Natural killer cell treated with Interleukin-12 subunit alpha and Interleukin-12 subunit beta and Interleukin-15 and Interleukin-18, amount 100 ng/mL, for 72 hours (primary cell): ENCODE measurements around the gene ZNF264. TPM values are rescaled to one million over a fixed set of nuclear protein-coding genes. Genes with fewer than 3 reads are reported as not detected.

Experiments used
- ATAC-seq, 2 donors: fragments of 150-1000 bp; cut with Tn5 transposase in 1 of 2; sonication (Bioruptor Pico), chemical (Tn5 transposase) in 1 of 2; 2 replicates each; pipeline ENCODE4 v1.10.0; 2021
- DNase-seq: peaks from one replicate; pipeline ENCODE4 v3.0.0; 2022; ENCODE audit warnings: low spot score
- H3K27ac Mint-ChIP-seq, 2 donors: 1 replicate in 1 of 2; 2 replicates in 1 of 2; pipeline ENCODE4 v1.8.0; 2022; ENCODE audit warnings: mixed read lengths in 2 of 2, mild to moderate bottlenecking in 1 of 2, moderate library complexity in 1 of 2
- H3K27me3 Mint-ChIP-seq, 2 donors: 1 replicate in 1 of 2; 2 replicates in 1 of 2; pipeline ENCODE4 v1.8.0; 2022; ENCODE audit warnings: mixed read lengths in 2 of 2
- H3K36me3 Mint-ChIP-seq: one replicate; pipeline ENCODE4 v1.8.0; 2022; ENCODE audit warnings: mixed read lengths
- H3K4me1 Mint-ChIP-seq, 2 donors: 1 replicate in 1 of 2; 2 replicates in 1 of 2; pipeline ENCODE4 v1.8.0; 2022; ENCODE audit warnings: low read depth in 2 of 2, mixed read lengths in 2 of 2, mild to moderate bottlenecking in 1 of 2
- H3K4me3 Mint-ChIP-seq: one replicate; pipeline ENCODE4 v1.8.0; 2022; ENCODE audit warnings: mixed read lengths
- H3K9me3 Mint-ChIP-seq: 2 replicates; pipeline ENCODE4 v1.8.0; 2022; ENCODE audit warnings: mixed read lengths
- total RNA-seq, 2 donors: library from RNA; stranded (reverse); gene quantifications; one replicate each; pipeline ENCODE4 v1.2.3, GENCODE V29; 2022

Gene ZNF264
- total RNA-seq, 2 donors from 2014 or later = 40.0 to 40.6 TPM

DNA sequence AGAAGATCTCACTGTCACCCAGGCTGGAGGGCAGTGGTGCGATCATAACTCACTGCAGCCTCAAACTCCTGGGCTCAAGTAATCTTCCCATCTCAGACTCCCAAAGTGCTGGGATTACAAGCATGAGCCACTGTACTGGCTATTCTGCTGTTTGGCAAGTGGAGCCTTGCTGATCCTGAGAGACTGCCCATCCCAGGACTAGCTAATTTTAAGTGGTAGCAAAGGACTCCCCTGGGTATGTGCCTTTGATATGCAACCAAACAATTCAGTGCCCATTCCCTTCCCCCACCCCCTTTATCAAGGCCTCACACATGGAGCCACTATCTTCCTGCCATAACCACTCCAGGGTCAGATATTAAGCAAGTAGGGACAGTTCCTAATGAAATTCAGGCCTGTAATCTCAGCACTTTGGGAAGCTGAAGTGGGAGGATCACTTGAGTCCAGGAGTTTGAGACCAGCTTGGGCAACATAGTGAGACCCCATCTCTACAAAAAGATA is 72.0 kb downstream of the ZNF264 start:
- H3K4me1 Mint-ChIP-seq = peaks cover 17 to 21% of the 10 kb centered on the region in 2 donors
- DNase-seq = no peak
- H3K4me3 Mint-ChIP-seq = no peak overlapping the region
- H3K36me3 Mint-ChIP-seq = peaks cover 41% of the 10 kb centered on the region
- H3K9me3 Mint-ChIP-seq = peaks cover 9% of the 10 kb centered on the region
- no peak for ATAC-seq
- no peak overlapping the region for H3K27ac Mint-ChIP-seq
- H3K27me3 Mint-ChIP-seq = no peaks in the 10 kb centered on the region

DNA sequence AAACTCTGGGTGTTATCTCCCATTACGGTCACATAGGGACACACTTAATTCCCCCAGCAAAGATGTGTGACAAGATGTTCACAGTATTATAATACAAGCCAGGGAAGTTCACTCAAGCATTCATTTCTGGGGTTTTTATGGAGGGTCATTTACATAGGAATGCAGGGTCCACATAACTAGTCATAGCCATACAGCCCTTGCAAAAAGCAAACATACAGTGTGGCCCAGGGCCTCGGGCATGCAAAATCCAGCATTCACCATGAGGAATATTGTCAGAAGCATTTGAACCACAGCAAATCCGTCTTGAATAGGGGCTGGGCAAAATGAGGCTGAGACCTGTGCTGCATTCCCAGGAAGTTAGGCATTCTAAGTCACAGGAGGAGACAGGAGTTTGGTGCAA is 76.0 kb downstream of the ZNF264 start:
- ATAC-seq = no peak
- no peak overlapping the region for H3K4me3 Mint-ChIP-seq
- no peaks in the 10 kb centered on the region for H3K27me3 Mint-ChIP-seq
- peaks cover 16% of the 10 kb centered on the region for H3K36me3 Mint-ChIP-seq
- DNase-seq = no peak
- peaks cover 9% of the 10 kb centered on the region for H3K9me3 Mint-ChIP-seq
- H3K27ac Mint-ChIP-seq = no peak overlapping the region
- H3K4me1 Mint-ChIP-seq = peaks cover 26 to 33% of the 10 kb centered on the region in 2 donors

DNA sequence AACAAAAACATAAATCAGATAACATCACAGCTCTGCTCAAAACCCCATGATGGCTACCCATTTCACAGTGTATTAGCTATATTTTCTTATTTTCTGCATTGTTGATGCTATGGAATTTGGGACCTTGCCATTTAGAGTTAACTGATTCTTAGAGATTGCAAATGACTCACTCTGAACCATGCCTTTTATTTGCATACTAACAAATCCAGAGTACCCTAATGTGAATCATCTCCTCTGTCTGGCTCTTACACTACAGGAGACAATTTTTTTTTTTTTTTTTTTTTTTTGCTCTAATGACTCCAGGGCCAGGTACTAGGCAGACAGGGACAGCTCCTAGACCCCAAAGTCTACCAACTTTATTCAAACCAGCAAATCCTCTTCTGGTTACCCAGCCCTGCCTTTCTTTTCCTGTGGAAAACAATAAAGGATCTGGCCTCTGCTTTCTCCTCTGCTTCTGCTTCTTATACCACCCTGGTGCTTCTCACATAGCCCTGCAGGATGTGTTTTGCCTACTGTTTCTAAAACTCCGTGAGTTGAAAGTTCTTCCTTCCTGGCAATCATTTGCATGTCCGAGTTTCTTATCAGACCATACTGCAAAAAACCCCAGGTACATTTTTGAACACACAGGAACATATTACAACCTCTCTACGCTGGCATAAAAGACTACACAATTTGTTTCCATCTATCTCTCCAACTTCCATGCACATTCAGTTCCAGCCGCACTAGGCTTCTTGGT is 78.4 kb downstream of the ZNF264 start:
- H3K4me1 Mint-ChIP-seq = peaks cover 26 to 45% of the 10 kb centered on the region in 2 donors
- ATAC-seq (peak; percentile 73 to 76), DNase-seq (no peak)
- peak overlapping the region; percentile 59 for H3K4me3 Mint-ChIP-seq
- H3K9me3 Mint-ChIP-seq = peaks cover 9% of the 10 kb centered on the region
- H3K36me3 Mint-ChIP-seq = peaks cover 19% of the 10 kb centered on the region
- H3K27me3 Mint-ChIP-seq = no peaks in the 10 kb centered on the region
- H3K27ac Mint-ChIP-seq = peak overlapping the region; percentile 48 to 78

DNA sequence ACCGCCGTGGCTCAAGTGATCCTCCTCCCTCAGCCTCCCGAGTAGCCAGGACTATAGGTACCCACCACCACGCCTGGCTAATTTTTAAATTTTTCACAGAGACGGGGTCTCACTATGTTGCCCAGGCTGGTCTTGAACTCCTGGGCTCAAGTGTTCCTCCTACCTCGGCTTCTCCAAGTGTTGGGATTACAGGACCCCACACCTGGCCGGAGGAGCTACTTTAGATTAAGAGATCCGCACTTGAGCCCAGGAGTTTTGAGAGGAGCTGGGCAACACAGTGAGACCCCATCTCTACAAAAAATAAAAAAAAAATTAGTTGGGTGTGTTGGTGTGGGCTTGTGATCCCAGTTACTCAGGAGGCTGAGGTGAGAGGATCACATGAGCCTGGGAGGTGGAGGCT is 80.0 kb downstream of the ZNF264 start:
- Mint-ChIP-seq H3K9me3 (peaks cover under 1% of the 10 kb centered on the region), H3K27me3 (no peaks in the 10 kb centered on the region), H3K36me3 (peaks cover 11% of the 10 kb centered on the region), H3K4me3 (no peak overlapping the region), H3K27ac (no peak overlapping the region), H3K4me1 (peaks cover 12 to 31% of the 10 kb centered on the region in 2 donors)
- ATAC-seq (no peak), DNase-seq (no peak)

Other genes with a start within 250 kb of the ZNF264 start
- gene USP29, start 71.5 kb upstream of the ZNF264 start, total RNA-seq = not detected
- not detected for gene ZIM3, start 46.3 kb upstream of the ZNF264 start, total RNA-seq
- not detected for gene DUXA, start 24.0 kb upstream of the ZNF264 start, total RNA-seq
- 1 to 10 TPM; 1.0 to 2.0 TPM for gene AURKC, start 39.5 kb downstream of the ZNF264 start, total RNA-seq
- gene ZNF805, start 49.1 kb downstream of the ZNF264 start, total RNA-seq = 10 to 100 TPM; 14.7 to 15.5 TPM
- gene ZNF460, start 89.0 kb downstream of the ZNF264 start, total RNA-seq = 100 to 1,000 TPM in 1 of 2 donors, 10 to 100 TPM in 1; 57.5 to 106 TPM
- 1 to 10 TPM; 5.9 to 7.2 TPM for gene ZNF543, start 129.0 kb downstream of the ZNF264 start, total RNA-seq
- gene ZNF304, start 159.8 kb downstream of the ZNF264 start, total RNA-seq = 1 to 10 TPM; 4.7 to 9.8 TPM
- gene TRAPPC2B, start 172.1 kb downstream of the ZNF264 start, total RNA-seq = 1 to 10 TPM; 3.5 to 5.2 TPM
- gene ZNF547, start 172.1 kb downstream of the ZNF264 start, total RNA-seq = 1 to 10 TPM; 2.2 to 3.0 TPM
- gene ZNF548, start 198.4 kb downstream of the ZNF264 start, total RNA-seq = 10 to 100 TPM; 18.9 to 22.0 TPM
- 10 to 100 TPM; 10.6 to 11.1 TPM for gene ZNF17, start 219.7 kb downstream of the ZNF264 start, total RNA-seq
- 10 to 100 TPM; 11.5 to 21.7 TPM for gene ZNF749, start 243.8 kb downstream of the ZNF264 start, total RNA-seq